H1 (cell line): ENCODE measurements around the gene TOR1A. TPM values are rescaled to one million over a fixed set of nuclear protein-coding genes. Genes with fewer than 3 reads are reported as not detected.

Experiments used
- CTCF ChIA-PET: fragments of 300-600 bp; sonication (Branson Sonifier 250); formaldehyde crosslinking; loops from one replicate; lab custom pipeline; 2021; ENCODE audit not compliant: partially characterized antibody; lab: Charles Lee
- POLR2A ChIA-PET: fragments of 300-600 bp; sonication (Branson Sonifier 250); formaldehyde crosslinking; loops from one replicate; lab custom pipeline; 2021; ENCODE audit warnings: inconsistent platforms; ENCODE audit not compliant: partially characterized antibody; lab: Charles Lee
- DNase-seq, 2 experiments: peaks; one replicate each; pipeline versions ENCODE4 v3.0.0 to v3.0.0-alpha.2; 2010 to 2022; ENCODE audit warnings: low spot score in 2 of 2, low read depth in 1 of 2, mixed read lengths in 1 of 2
- FAIRE-seq: peaks from 2 replicates; lab custom pipeline; 2011; peaks lifted over from hg19 to GRCh38; lab: Jason Lieb, UNC
- H2AFZ ChIP-seq: 2 replicates; pipeline ENCODE4 v1.8.1; 2012; ENCODE audit warnings: low read length, inconsistent platforms
- H2AK5ac ChIP-seq: 2 replicates; pipeline ENCODE4 v1.6.1; 2013; ENCODE audit warnings: low read depth, low read length
- H2BK120ac ChIP-seq: replicated peaks from 2 replicates; pipeline ENCODE3; 2013; ENCODE audit warnings: low read depth, low read length, inconsistent platforms
- H2BK12ac ChIP-seq: 2 replicates; pipeline ENCODE4 v1.6.1; 2013; ENCODE audit warnings: low read depth, low read length
- H2BK15ac ChIP-seq: 2 replicates; pipeline ENCODE4 v1.6.1; 2013; ENCODE audit warnings: low read length
- H2BK20ac ChIP-seq: 2 replicates; pipeline ENCODE4 v1.6.1; 2013; ENCODE audit warnings: low read length
- H2BK5ac ChIP-seq: 2 replicates; pipeline ENCODE4 v1.6.1; 2013; ENCODE audit warnings: low read depth, low read length
- H3K14ac ChIP-seq: 2 replicates; pipeline ENCODE4 v1.6.1; 2013; ENCODE audit warnings: inconsistent platforms; ENCODE audit not compliant: insufficient read length
- H3K18ac ChIP-seq: 2 replicates; pipeline ENCODE4 v1.6.1; 2013; ENCODE audit warnings: low read length; ENCODE audit errors: extremely low read depth
- H3K23ac ChIP-seq: 2 replicates; pipeline ENCODE4 v1.6.1; 2013; ENCODE audit warnings: inconsistent platforms; ENCODE audit not compliant: insufficient read length
- H3K23me2 ChIP-seq: 2 replicates; pipeline ENCODE4 v1.6.1; 2013; ENCODE audit warnings: low read depth, low read length
- H3K27ac ChIP-seq: 2 replicates; pipeline ENCODE4 v1.6.1; 2011; ENCODE audit warnings: low read depth, low read length, inconsistent platforms
- H3K27me3 ChIP-seq, 4 experiments: replicated peaks in 1 of 4; 1 replicate in 1 of 4; 2 replicates in 3 of 4; pipeline versions ENCODE4 v1.6.1 to v1.8.1; 2011 to 2013; ENCODE audit warnings: low read length in 3 of 4, mild to moderate bottlenecking in 3 of 4, inconsistent platforms in 2 of 4, mixed read lengths in 2 of 4, moderate library complexity in 1 of 4; ENCODE audit not compliant: control insufficient read depth in 3 of 4, insufficient read depth in 3 of 4; ENCODE audit errors: extremely low read depth in 1 of 4
- H3K36me3 ChIP-seq, 4 experiments: 2 replicates each; pipeline versions ENCODE4 v1.6.1 to v1.8.1; 2011 to 2013; ENCODE audit warnings: mild to moderate bottlenecking in 4 of 4, low read length in 3 of 4, moderate library complexity in 2 of 4, control low read depth in 1 of 4, inconsistent platforms in 1 of 4; ENCODE audit not compliant: insufficient read depth in 4 of 4, control insufficient read depth in 2 of 4
- H3K4ac ChIP-seq: replicated peaks from 2 replicates; pipeline ENCODE3; 2013; ENCODE audit warnings: low read length, low read depth, mixed read lengths, inconsistent platforms; ENCODE audit not compliant: insufficient read length
- H3K4me1 ChIP-seq, 4 experiments: replicated peaks in 1 of 4; 1 replicate in 1 of 4; 2 replicates in 3 of 4; pipeline versions ENCODE4 v1.6.1 to v1.8.1; 2011 to 2013; ENCODE audit warnings: low read length in 3 of 4, inconsistent platforms in 2 of 4, mixed read lengths in 1 of 4; ENCODE audit not compliant: insufficient read depth in 4 of 4, control insufficient read depth in 3 of 4
- H3K4me2 ChIP-seq, 2 experiments: 2 replicates each; pipeline versions ENCODE4 v1.6.1 to v1.8.1; 2011 to 2013; ENCODE audit warnings: low read depth in 2 of 2, low read length in 2 of 2, control low read depth in 1 of 2, inconsistent platforms in 1 of 2, mild to moderate bottlenecking in 1 of 2; ENCODE audit not compliant: insufficient read depth in 1 of 2
- H3K4me3 ChIP-seq, 4 experiments: fragments of 200-600, 300-600 bp in 1 of 4; sonication (generic), shearing (Covaris generic), sonication (Bioruptor Twin) in 1 of 4; 2 replicates each; pipeline versions ENCODE4 v1.5.1 to v1.8.1; 2011 to 2016; ENCODE audit warnings: low read length in 4 of 4, low read depth in 3 of 4, control low read depth in 2 of 4, inconsistent platforms in 2 of 4, mild to moderate bottlenecking in 2 of 4, mixed read lengths in 1 of 4, moderate library complexity in 1 of 4; ENCODE audit not compliant: insufficient read depth in 2 of 4; ENCODE audit errors: extremely low read depth in 1 of 4
- H3K56ac ChIP-seq: replicated peaks from 2 replicates; pipeline ENCODE3; 2013; ENCODE audit warnings: low read depth, mild to moderate bottlenecking, mixed read lengths, low read length, inconsistent platforms; ENCODE audit not compliant: insufficient read length
- H3K79me1 ChIP-seq: 2 replicates; pipeline ENCODE4 v1.6.1; 2013; ENCODE audit warnings: low read depth, low read length, control low read depth
- H3K79me2 ChIP-seq, 2 experiments: 2 replicates each; pipeline versions ENCODE4 v1.6.1 to v1.8.1; 2012 to 2013; ENCODE audit warnings: low read length in 2 of 2, mild to moderate bottlenecking in 2 of 2, inconsistent platforms in 1 of 2; ENCODE audit not compliant: insufficient read depth in 2 of 2, control insufficient read depth in 1 of 2
- H3K9ac ChIP-seq, 4 experiments: replicated peaks in 1 of 4; 1 replicate in 1 of 4; 2 replicates in 3 of 4; pipeline versions ENCODE4 v1.6.1 to v1.8.1; 2011 to 2013; ENCODE audit warnings: low read depth in 3 of 4, low read length in 3 of 4, control low read depth in 2 of 4, mild to moderate bottlenecking in 2 of 4, moderate library complexity in 2 of 4, inconsistent platforms in 1 of 4; ENCODE audit errors: extremely low read depth in 1 of 4
- H3K9me3 ChIP-seq, 2 experiments: 2 replicates each; pipeline versions ENCODE4 v1.6.1 to v1.8.1; 2012 to 2013; ENCODE audit warnings: mild to moderate bottlenecking in 2 of 2, moderate library complexity in 2 of 2, control low read depth in 1 of 2, inconsistent platforms in 1 of 2, low read depth in 1 of 2, low read length in 1 of 2, mixed read lengths in 1 of 2; ENCODE audit not compliant: insufficient read depth in 2 of 2
- H4K20me1 ChIP-seq, 2 experiments: replicated peaks in 1 of 2; 2 replicates each; pipeline versions ENCODE3 to v1.8.1; 2011 to 2013; ENCODE audit warnings: inconsistent platforms in 2 of 2, low read length in 2 of 2, mild to moderate bottlenecking in 1 of 2; ENCODE audit not compliant: insufficient read depth in 2 of 2, control insufficient read depth in 1 of 2
- H4K5ac ChIP-seq: 2 replicates; pipeline ENCODE4 v1.6.1; 2013; ENCODE audit warnings: low read length, low read depth, mixed read lengths, inconsistent platforms; ENCODE audit not compliant: insufficient read length
- H4K8ac ChIP-seq: 2 replicates; pipeline ENCODE4 v1.8.0; 2013; ENCODE audit warnings: mild to moderate bottlenecking, moderate library complexity, low read length, inconsistent platforms; ENCODE audit not compliant: insufficient read depth; ENCODE audit errors: extremely low read depth
- H4K91ac ChIP-seq: replicated peaks from 2 replicates; pipeline ENCODE3; 2013; ENCODE audit warnings: low read length, mixed read lengths, inconsistent platforms; ENCODE audit not compliant: insufficient read length
- BCL11A ChIP-seq, 2 experiments: IDR thresholded peaks; one replicate each; pipeline ENCODE4 v1.6.1; 2011; ENCODE audit warnings: low read depth in 2 of 2, low read length in 2 of 2, mild to moderate bottlenecking in 2 of 2
- CTBP2 ChIP-seq: IDR thresholded peaks from 2 replicates; pipeline ENCODE4 v1.7.0; 2011; ENCODE audit warnings: borderline replicate concordance, mild to moderate bottlenecking, moderate library complexity, mixed read lengths, low read length; ENCODE audit not compliant: insufficient read depth, insufficient read length
- CTCF ChIP-seq, 3 experiments: IDR thresholded peaks; 1 replicate in 2 of 3; 2 replicates in 1 of 3; pipeline versions ENCODE4 v1.5.1 to v1.6.1; 2011; ENCODE audit warnings: low read length in 3 of 3, mild to moderate bottlenecking in 3 of 3, inconsistent platforms in 2 of 3, low read depth in 1 of 3, moderate library complexity in 1 of 3; ENCODE audit not compliant: insufficient read depth in 1 of 3; ENCODE audit errors: control extremely low read depth in 1 of 3
- EZH2 ChIP-seq: fragments of 200-600 bp; sonication (generic); IDR thresholded peaks from 2 replicates; pipeline ENCODE4 v1.7.1; 2012; ENCODE audit warnings: low read depth, mild to moderate bottlenecking, moderate library complexity, low read length, inconsistent platforms; ENCODE audit not compliant: severe bottlenecking
- JUND ChIP-seq: IDR thresholded peaks from 2 replicates; pipeline ENCODE4 v1.6.1; 2011; ENCODE audit warnings: mild to moderate bottlenecking, improper control_type of control experiment, low read length
- POLR2A ChIP-seq, 2 experiments: IDR thresholded peaks; 1 replicate in 1 of 2; 2 replicates in 1 of 2; pipeline ENCODE4 v1.6.1; 2011; ENCODE audit warnings: low read depth in 2 of 2, low read length in 2 of 2, mild to moderate bottlenecking in 2 of 2; ENCODE audit errors: control extremely low read depth in 1 of 2
- POLR2AphosphoS5 ChIP-seq: IDR thresholded peaks from 2 replicates; pipeline ENCODE4 v1.6.1; 2011; ENCODE audit warnings: low read depth, low read length
- WGBS, 2 experiments: shearing (Covaris generic) in 1 of 2; methylation state at CpG; one replicate each; pipeline versions ENCODE4 v1.1.6 to v1.1.7; 2013 to 2015; ENCODE audit warnings: low lambda C conversion rate in 2 of 2, mixed read lengths in 2 of 2, inconsistent platforms in 1 of 2, low coverage in 1 of 2, missing lambda C conversion rate in 1 of 2; ENCODE audit not compliant: insufficient replicate concordance in 2 of 2, insufficient coverage in 1 of 2, insufficient read length in 1 of 2; ENCODE audit errors: extremely low coverage in 1 of 2, missing lambda C conversion rate in 1 of 2; 5-methylcytosine and 5-hydroxymethylcytosine counted together
- polyA plus RNA-seq, 7 experiments: library from polyadenylated mRNA; depleted of rRNA in 3 of 7; stranded (reverse) in 5 of 7; unstranded in 2 of 7; fragments of >200 nt in 5 of 7; fragments of 200-250 nt in 2 of 7; gene quantifications; 1 replicate in 5 of 7; 2 replicates in 1 of 7; 4 replicates in 1 of 7; pipeline versions ENCODE4 v1.2.1 to v1.2.3, GENCODE V29; 2011 to 2013; ENCODE audit warnings: missing spikeins in 2 of 7, mixed read lengths in 2 of 7
- total RNA-seq: library from RNA; stranded (reverse); fragmentation: NEBNext Ultra II Directional; extraction: Animal tissue kit (Norgen Biotek cat#: 25700); gene quantifications from 2 replicates; pipeline ENCODE4 v1.2.1, GENCODE V29; 2021

TOR1A gene
- total and polyA plus RNA-seq, 2 of the 8 experiments (the other 6 are each of a cell fraction or from before 2014, with no cell fraction given), result 37.6 to 46.7 TPM

- Histone ChIP-seq H3K79me1 (peaks cover 5% of the 10 kb centered on the region), H3K9me3 (no peaks in the 10 kb centered on the region), H3K18ac (no peak overlapping the region), H2AK5ac (no peak overlapping the region), H3K4me1 (peaks cover 0 to 5% (median 2%) of the 10 kb centered on the region in 4 experiments; a peak in 5 of 7 replicates), H3K14ac (no peak overlapping the region), H4K8ac (peak overlapping the region; percentile 22; the same call in 1 of the 2 replicates), H4K20me1 (peaks cover 0 to 6% of the 10 kb centered on the region in 2 experiments)
- TF ChIP-seq BCL11A (IDR thresholded peaks at IDR 0.05; ENCODE audit: low read depth in 2 of 2, low read length in 2 of 2) (no peak), POLR2AphosphoS5 (no peak), POLR2A (IDR thresholded peaks at IDR 0.05; ENCODE audit: control extremely low read depth in 1 of 2, low read depth in 2 of 2, low read length in 2 of 2) (no peak), CTBP2 (no peak), JUND (no peak), EZH2 (no peak), CTCF (IDR thresholded peaks at IDR 0.05; ENCODE audit: control extremely low read depth in 1 of 3, insufficient read depth in 1 of 3, low read depth in 1 of 3, low read length in 3 of 3) (no peak)
- TF ChIP-seq, all 59 proteins: peak for 0
- Histone ChIP-seq H3K79me2 (peaks cover 0 to 6% of the 10 kb centered on the region in 2 experiments; a peak in 2 of 4 replicates), H3K4me2 (no peak overlapping the region), H2BK15ac (no peak overlapping the region; the same call in 1 of the 2 replicates), H3K56ac (no peak overlapping the region), H4K91ac (no peak overlapping the region), H4K5ac (no peak overlapping the region), H3K23me2 (peaks cover 6% of the 10 kb centered on the region; the same call in 1 of the 2 replicates), H3K4ac (no peak overlapping the region), H2BK12ac (no peak overlapping the region), H3K9ac (no peak overlapping the region), H3K27me3 (no peaks in the 10 kb centered on the region), H2BK5ac (no peak overlapping the region), H3K23ac (no peak overlapping the region), H2BK120ac (no peak overlapping the region), H3K36me3 (peaks cover 0 to 2% (median 0%) of the 10 kb centered on the region in 4 experiments; a peak in 1 of 8 replicates), H2AFZ (no peak overlapping the region), H3K4me3 (no peak overlapping the region), H3K27ac (no peak overlapping the region), H2BK20ac (no peak overlapping the region)
- CTCF ChIA-PET, result interaction anchor here (0.6 to 2.9 kb wide), 5 partner anchors 11 to 76 kb away, joined by 3 to 11 read pairs (median 5); no protein-coding TSS in a partner anchor
- no peak for DNase-seq
- FAIRE-seq, result no peak
- POLR2A ChIA-PET, result interaction anchor here (0.9 to 4.0 kb wide), 3 partner anchors 13 to 537 kb away, joined by 3 to 20 read pairs (median 3); no protein-coding TSS in a partner anchor
- 89% methylated on average over 17 of the region's 17 CpGs; no CpG with 5 or more reads in 1 of the 2 experiments for whole genome bisulfite sequencing, 2 experiments
Measured at GRCh38 chr9:129801504-129801903, 22.4 kb downstream of the TOR1A start.
